ENCODE measurements around the gene PMM1.
"Not testable (repeated sequence)": the region's sequence is repeated elsewhere in the genome, so short reads cannot be mapped to it uniquely, and the experiment has no call there.

PMM1 gene

DNA sequence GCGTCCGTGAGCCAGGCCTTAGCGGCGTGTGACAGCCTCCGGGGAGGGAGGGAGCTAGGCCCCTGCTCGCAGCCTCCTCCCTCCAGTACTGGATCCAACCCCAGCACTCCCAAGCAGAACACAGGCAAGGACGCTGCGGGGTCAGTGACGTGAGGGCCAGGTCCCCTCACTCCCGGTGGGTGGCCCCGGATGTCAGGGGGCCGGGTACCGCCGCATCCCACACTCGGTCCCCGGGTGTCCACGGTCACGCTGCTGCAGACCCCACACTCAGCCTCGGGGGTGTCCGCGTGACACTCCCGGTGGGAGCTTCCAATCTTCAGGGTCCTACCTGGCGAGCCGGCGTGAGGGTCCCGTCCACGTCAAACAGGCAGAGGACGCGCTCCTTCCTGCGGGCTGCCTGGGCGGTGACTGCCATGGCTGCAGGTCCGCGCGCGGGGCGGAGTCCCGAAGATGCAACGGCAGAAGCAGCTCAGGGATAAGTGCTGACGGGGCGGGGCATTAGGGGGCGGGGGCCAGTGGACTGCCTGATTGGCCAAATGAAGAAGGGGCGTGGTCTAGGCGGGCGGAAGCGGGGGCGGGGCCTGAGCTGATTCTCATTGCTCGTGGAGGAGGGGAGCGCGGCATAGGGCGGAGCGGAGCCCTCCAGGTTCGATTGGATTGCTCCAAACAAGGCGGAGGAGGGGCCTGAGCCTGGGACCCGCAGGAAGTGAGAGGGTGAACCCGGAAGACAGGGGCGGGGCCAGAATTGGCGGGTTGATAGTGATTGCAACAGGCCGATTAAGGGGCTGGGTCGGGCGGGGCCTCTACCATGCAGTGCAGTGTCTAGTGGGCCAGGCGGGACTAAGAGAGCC, at the start of gene PMM1:
TSS of gene PMM1 (minus strand) at position 450 of the 851 bp plus-strand sequence. CDS start at position 415, 35 bp downstream.
- peak; percentile 100 for DNase-seq (ENCODE audit: low read depth in 2 of 3, low spot score in 1 of 3)

DNA sequence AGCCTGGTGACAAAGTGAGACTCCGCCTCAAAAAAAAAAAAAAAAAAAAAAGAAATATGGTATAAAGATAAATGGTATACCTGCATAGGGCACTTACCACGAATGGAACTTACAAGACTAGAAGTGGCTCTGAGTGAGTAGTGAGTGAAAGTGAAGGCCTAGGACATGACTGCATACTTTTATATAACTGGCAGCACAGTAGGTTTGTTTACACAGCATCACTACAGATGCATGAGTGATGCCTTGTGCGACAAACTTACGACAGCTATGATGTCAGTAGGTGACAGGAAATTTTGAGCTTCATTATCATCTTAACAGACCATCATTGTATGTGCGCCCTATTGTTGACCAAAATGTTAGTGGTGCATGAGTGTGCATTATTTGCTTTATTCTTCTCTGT, 49.1 kb upstream of the PMM1 start:
- DNase-seq (ENCODE audit: low read depth in 2 of 3, low spot score in 1 of 3): no peak

DNA sequence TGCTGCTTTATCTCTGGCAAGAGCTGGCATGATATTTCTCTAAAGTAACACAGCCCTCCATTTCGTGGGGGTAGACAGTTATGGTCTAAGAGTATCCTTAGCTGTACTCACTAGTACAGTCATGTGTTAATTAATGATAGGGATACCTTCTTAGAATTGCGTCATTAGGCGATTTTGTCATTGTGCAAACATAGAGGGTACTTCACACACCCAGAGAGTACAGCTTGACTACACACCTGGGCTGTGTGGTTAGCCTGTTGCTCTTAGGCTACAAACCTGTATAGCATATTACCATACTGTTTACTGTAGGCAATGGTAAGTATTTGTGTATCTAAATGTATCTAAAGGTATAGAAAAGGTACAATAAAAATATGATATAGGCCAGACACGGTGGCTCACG, 48.5 kb upstream of the PMM1 start:
- no peak for DNase-seq (ENCODE audit: low read depth in 2 of 3, low spot score in 1 of 3)

DNA sequence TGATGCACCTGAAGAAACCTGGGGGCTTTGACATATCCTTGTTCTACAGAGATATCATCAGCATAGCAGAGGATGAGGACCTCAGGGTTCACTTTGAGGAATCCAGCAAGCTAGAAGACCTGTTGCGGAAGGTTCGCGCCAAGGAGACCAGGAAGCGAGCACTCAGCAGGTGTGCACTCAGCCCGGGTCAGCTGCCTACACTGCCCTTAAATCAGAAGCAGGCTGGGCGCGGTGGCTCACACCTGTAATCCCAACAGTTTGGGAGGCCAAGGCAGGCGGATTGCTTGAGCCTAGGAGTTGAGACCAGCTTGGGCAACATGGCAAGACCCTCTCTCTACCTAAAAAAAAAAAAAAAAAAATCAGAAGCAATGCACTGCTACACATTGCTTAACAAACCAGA, 48.0 kb upstream of the PMM1 start:
- not testable (repeated sequence) for DNase-seq (ENCODE audit: low read depth in 2 of 3, low spot score in 1 of 3)

DNA sequence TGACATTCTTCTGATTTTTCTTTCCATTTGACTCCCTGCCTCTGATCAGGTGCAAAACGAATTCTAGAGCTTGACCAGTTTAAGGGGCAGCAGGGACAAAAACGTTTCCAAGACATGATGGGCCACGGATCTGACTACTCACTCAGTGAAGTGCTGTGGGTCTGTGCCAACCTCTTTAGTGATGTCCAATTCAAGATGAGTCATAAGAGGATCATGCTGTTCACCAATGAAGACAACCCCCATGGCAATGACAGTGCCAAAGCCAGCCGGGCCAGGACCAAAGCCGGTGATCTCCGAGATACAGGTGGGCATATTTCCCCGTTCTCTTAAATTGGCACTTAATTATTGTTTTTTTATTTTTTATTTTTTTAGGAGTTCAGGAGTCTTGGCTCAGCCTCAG, 46.8 kb upstream of the PMM1 start:
- DNase-seq (ENCODE audit: low read depth in 2 of 3, low spot score in 1 of 3): no peak

DNA sequence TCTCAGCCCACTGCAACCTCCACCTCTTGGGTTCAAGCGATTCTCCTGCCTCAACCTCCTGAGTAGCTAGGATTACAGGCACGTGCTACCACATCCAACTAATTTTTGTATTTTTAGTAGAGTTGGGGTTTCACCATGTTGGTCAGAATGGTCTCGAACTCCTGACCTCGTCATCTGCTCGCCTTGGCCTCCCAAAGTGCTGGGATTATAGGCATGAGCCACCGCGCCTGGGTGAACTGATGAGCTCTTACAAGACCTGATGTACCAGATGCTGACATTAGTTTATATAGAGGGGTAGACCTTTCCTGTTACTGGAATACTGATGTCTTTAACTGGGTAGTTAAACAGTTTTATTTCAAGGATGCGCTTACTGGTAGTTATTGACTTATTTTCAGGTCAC, 45.0 kb upstream of the PMM1 start:
- DNase-seq (ENCODE audit: low read depth in 2 of 3, low spot score in 1 of 3): not testable (repeated sequence)

DNA sequence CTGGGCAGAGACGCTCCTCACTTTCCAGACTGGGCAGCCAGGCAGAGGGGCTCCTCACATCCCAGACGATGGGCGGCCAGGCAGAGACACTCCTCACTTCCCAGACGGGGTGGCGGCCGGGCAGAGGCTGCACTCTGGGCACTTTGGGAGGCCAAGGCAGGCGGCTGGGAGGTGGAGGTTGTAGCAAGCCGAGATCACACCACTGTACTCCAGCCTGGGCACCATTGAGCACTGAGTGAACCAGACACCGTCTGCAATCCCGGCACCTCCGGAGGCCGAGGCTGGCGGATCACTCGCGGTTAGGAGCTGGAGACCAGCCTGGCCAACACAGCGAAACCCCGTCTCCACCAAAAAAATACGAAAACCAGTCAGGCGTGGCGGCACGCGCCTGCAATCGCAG, 42.0 kb upstream of the PMM1 start:
- not testable (repeated sequence) for DNase-seq (ENCODE audit: low read depth in 2 of 3, low spot score in 1 of 3)

DNA sequence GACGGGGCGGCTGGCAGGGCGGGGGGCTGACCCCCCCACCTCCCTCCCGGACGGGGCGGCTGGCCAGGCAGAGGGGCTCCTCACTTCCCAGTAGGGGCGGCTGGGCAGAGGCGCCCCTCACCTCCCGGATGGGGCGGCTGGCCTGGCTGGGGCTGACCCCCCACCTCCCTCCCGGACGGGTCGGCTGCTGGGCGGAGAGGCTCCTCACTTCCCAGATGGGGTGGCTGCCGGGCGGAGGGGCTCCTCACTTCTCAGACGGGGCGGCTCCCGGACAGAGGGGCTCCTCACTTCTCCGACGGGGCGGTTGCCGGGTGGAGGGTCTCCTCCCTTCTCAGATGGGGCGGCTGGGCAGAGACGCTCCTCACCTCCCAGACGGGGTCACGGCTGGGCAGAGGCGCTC, 41.5 kb upstream of the PMM1 start:
- not testable (repeated sequence) for DNase-seq (ENCODE audit: low read depth in 2 of 3, low spot score in 1 of 3)

DNA sequence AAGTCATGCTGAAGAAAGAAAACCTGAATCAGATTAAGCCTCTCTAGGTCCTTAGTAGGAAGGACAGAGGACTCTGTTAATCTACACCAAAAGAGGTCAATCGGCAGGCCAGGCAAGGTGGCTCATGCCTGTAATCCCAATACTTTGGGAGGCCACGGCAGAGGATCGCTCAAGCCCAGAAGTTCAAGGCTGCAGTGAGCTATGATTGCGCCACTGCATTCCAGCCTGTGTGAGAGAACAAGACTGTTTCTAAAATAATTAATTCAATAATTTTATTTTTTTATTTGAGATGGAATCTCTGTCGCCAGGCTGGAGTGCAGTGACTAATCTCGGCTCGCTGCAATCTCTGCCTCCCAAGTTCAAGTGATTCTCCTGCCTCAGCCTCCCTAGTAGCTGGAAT, 35.9 kb upstream of the PMM1 start:
- DNase-seq (ENCODE audit: low read depth in 2 of 3, low spot score in 1 of 3): no peak

DNA sequence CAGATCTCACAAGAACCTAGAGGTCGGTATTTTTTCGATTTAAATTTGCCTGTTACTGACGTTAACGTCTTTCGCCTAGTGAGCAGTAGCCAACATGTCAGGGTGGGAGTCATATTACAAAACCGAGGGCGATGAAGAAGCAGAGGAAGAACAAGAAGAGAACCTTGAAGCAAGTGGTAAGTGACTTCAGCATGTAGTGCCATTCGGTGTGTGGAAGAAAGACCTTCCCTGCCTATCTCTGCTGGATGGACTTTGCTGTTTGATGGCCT, 32.2 kb upstream of the PMM1 start:
- no peak for DNase-seq (ENCODE audit: low read depth in 2 of 3, low spot score in 1 of 3)

DNA sequence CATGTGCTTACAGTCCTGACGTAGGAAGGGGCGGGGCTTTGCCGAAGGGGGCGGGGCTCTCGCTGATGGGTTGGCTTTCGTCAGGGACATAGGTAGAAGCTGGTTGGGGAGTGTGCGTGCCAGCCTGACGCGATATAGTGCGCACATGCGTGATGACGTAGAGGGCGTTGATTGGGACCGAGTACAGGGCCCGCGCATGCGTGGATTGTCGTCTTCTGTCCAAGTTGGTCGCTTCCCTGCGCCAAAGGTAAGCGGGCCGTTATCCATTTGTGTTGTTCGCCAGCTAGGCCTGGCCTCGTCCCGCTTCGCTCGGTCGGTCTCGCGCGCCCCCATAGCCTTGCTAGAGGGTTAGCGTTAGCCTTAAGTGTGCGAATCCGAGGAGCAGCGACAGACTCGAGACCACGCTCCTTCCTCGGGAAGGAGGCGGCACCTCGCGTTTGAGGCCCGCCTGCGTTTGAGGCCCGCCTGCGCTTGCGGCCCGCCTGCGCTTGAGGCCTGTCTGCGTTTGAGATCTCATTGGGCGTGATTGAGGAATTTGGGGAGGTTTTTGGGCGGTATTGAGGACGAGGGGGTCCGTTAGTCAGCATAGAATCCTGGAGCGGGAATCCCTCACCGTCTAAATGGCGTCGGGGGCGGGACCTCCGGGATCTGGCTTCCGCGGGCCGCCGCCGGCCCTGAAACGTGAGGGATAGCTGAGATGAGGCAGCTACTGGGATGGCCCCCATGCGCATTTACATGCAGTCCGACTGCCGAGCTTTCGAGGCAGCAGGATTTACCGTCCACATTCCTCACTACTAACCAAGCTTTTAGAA, 31.7 kb upstream of the PMM1 start, which contains the start of gene XRCC6:
TSS of gene XRCC6 (plus strand) at position 197 of the 812 bp plus-strand sequence. CDS start 710 bp downstream, outside the sequence.
- peak; percentile 99 to 100 (median 100) for DNase-seq (ENCODE audit: low read depth in 2 of 3, low spot score in 1 of 3)

DNA sequence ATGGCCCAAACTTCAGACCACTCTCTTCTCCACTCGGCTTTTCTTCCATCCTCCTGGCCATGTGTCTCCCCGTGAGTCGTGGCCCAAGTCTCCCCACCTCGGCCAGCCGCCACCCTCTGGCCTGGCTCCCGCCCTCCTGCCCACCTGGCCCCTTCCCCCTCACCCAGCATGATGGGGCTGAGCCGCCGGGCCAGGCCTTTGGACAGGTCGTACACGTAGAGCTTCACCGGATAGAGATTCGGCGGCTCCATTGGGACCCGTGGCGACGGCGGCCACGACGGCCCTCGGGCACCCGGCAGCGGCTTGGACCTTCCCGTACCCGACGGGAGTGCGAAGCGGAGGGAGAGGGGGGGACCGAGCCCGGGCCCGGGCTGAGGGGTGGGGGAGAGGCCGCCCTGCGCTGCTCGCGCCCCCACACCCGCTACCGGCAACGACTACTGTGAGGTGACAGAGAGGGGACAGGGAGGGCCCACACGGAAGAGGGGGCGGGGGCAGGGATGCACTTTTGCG, 31.0 kb upstream of the PMM1 start, which contains the start of gene DESI1:
TSS of gene DESI1 (minus strand) at position 455 of the 510 bp plus-strand sequence. CDS start at position 251, 204 bp downstream.
- peak in 1 of 3 donors; percentile 19 for DNase-seq (ENCODE audit: low read depth in 2 of 3, low spot score in 1 of 3)

DNA sequence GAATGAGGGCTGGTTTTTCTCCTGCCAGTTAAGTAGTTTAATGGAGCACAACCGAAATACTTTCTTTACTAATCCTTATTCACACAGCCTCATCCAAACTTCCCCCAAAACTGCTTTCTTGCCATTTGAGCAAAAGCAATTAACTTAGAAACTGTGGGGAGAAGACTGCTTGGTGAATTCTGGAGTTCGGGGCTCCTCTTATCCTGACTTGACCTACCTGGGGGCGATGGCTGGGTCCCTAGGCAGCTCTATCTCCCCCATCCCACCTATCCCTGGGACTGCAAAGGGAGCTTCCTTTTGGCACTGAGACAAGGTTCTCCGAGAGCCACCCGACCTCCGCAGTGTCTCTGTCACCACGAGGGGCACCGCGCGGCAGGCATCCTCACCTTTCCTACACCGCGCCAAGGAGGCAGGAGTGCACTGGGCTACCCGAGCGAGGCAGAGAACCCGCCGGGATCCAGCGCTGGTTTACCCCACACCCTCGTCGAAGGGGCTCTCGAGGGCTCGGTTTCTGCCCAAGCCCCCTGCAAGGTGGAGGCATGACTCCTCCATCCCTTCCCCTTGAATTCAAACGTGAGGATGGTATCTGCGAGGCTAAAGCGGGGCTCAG, 30.4 kb upstream of the PMM1 start:
- peak; percentile 27 to 33 (median 32) for DNase-seq (ENCODE audit: low read depth in 2 of 3, low spot score in 1 of 3)

DNA sequence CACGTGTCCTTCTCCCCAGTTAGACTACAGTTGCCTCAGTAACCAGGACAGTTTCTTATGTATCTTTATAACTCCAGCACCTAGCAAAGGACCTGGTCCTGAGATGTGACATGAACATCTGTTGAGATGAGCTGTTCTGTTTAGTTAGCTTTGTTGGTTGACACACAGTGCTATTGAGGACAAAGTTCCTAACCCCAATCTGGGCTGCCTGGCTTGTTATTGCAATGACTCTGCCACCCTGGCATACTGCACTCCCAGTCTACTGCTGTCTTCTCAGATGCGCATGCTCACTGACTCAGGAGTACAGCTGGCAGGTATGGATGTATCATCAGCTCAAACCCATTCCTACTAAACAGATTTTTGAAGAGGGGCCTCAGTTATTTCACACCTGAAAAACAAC, 23.8 kb upstream of the PMM1 start:
- no peak for DNase-seq (ENCODE audit: low read depth in 2 of 3, low spot score in 1 of 3)

DNA sequence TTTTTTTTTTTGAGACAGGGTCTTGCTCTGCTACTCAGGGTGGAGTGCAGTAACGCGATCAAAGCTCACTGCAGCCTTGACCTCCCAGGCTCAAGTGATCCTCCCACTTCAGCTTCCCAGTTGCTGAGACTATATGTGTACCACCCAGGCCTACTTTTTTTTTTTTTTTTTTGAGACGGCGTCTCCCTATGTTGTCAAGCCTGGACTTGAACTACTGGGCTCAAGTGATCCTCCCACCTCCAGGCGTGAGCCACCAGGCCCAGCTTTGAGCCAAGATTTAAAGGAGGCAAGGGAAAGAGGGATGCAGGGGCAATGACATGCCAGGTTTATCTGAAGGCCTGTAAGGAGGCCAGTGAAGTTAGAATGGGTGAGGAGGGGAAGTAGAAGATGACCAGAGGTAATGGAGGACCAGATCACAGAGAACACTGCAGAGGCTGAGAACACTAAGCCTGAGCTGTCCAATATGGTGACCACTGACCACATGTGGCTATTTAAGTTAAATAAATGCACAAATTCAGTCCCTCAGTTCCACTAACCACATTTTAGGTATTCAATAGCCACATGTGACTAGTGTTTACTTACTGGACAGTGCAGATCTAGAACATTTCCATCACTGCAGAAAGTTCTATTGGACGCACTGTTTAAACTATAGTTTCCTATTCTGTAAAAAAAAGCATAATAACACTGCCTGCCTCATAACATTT, 23.1 kb upstream of the PMM1 start:
- DNase-seq (ENCODE audit: low read depth in 2 of 3, low spot score in 1 of 3): no peak

DNA sequence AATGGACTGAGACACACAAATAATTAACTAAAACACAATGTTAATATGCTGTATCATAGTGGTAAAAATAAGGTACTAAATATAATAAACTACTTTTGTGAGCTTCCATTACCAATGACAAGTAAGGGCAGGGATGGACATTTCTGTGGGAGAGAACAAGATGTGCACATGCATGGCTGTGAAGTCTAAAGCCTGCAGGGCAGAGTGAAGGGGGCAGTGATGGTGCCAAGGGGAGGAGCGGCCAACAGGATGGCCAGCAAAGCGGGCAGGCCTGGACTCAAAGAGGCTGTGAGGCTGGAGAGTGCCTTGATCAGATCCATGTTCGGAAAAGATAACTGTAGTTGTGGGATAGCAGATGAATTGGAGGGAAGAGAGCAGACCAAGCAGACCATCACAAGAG, 18.7 kb upstream of the PMM1 start:
- no peak for DNase-seq (ENCODE audit: low read depth in 2 of 3, low spot score in 1 of 3)

DNA sequence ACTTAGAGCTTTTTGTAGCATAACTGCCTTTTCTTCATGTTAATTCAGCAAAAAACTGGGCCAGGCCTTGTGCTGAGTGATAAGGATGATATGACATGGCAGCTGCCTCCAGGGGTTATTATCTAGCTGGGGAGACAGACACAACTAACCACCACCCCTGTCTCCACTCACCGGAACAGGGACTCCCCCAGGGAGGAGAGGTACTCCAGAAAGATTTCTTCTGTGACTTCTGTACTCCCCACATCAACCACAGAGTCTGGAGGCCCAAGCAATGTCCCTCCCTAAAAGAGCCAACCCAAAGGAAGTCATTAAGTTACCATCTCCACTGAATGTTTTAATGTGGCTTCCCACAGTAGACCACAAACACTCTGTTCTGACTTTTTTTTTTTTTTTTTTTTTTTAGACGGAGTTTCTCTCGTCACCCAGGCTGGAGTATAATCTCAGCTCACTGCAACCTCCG, 14.3 kb upstream of the PMM1 start:
- DNase-seq (ENCODE audit: low read depth in 2 of 3, low spot score in 1 of 3): peak; percentile 47 to 61 (median 61)

DNA sequence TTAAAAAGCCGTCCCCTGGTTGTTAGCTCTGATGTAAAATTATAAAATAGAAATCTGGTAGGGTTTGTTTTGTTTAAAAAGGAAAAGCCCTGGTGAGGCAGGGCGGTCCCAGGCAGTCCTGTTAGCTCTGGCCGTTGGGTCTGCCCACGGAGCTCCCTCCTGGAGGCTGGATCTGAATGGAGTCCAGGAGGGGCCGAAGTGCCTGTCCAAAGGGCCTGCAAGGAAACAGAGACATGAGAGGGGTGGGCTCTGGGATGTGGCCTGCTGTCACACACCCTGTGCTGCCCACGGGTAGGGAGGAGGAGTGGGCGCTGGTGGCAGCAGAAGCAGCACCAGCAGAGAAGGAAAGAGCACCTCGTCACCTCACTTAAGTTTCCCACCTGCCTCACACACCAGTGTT, 11.3 kb upstream of the PMM1 start:
- DNase-seq (ENCODE audit: low read depth in 2 of 3, low spot score in 1 of 3): no peak

DNA sequence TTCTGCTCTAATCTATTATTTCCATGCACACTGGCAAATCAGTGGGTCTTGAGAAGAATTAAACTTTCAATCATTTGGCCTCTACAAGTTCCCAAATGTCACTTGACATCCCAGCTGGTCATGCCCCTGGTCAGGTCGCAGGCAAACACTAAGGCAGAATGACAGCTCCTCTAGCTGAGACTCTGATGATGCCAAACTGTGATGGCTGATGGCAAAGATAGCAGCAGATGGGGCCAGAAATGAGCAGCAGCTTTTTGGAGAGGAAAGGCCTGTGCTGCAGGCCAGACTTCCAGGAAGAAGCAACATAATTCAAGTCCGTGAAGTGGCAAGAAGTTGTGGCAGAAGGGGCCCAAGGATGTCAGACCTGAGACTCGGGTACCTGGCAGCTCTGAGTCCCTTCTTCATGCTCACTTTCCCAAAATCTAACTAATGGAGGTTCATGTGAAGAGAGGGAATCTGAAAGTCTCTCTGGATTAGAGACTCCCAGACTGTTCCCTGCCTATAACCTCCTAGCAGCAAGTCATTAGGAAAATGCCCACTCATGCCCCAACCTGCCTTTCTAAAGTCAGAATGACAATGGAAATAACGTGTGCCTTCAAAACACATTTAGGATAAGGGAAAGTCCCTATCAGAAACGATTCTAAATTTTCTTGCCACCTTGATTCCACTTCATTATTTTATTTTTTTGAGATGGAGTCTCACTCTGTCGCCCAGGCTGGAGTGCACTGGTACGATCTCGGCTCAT, 9.4 kb upstream of the PMM1 start:
- DNase-seq (ENCODE audit: low read depth in 2 of 3, low spot score in 1 of 3): no peak

DNA sequence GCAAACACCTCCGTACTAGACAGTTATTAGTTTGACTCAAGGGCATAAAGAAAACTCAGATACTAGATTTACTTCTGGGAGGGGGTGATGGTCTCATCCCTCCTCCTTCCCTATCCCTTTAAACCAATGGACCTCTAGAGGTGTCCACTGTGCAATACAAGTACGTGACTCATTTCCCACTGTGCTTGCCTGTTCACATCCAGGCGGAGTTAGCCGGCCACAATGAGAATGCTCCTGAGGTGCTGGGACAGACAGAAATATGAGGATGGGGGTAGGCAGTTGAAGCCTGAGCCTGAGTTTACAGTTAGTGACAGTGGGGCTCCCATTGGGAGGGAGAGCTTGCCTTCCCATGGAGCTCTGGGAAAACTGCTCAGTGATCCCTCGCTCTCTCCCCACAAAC, 8.4 kb upstream of the PMM1 start:
- no peak for DNase-seq (ENCODE audit: low read depth in 2 of 3, low spot score in 1 of 3)

Measured in stimulated activated CD4-positive, alpha-beta T cell treated with anti-CD3 and anti-CD28 coated beads, Interleukin-12 subunit alpha, Interleukin-12 subunit beta, amount 100 ng/mL, for 48 hours (primary cell).